ENCODE results near the gene KPNA1. TPM values are rescaled to one million over a fixed set of nuclear protein-coding genes. Genes with fewer than 3 reads are reported as not detected.

The KPNA1 gene
- polyA plus RNA-seq, 1 of the 3 experiments (the other 2 are of a cell fraction) = 21.6 TPM

DNA sequence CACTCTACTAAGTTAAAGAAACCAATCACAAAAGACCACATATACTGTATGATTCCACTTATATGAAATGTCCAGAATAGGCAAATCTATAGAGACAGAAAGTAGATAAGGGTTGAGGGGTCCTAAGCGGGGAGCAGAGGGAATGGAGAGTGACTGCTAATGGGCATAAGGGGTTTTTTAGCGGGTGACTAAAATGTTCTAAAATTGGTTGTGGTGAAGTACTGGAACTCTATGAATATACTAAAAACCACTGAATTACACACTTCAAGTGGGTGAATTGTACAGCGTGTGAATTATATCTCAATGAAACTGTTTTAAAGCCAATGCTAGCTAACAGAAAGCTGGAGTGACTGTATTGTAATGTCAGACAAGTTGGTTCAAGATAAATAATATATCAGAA, 33.3 kb downstream of the KPNA1 start (continued):
- TF ChIP-seq, protein P1, sequence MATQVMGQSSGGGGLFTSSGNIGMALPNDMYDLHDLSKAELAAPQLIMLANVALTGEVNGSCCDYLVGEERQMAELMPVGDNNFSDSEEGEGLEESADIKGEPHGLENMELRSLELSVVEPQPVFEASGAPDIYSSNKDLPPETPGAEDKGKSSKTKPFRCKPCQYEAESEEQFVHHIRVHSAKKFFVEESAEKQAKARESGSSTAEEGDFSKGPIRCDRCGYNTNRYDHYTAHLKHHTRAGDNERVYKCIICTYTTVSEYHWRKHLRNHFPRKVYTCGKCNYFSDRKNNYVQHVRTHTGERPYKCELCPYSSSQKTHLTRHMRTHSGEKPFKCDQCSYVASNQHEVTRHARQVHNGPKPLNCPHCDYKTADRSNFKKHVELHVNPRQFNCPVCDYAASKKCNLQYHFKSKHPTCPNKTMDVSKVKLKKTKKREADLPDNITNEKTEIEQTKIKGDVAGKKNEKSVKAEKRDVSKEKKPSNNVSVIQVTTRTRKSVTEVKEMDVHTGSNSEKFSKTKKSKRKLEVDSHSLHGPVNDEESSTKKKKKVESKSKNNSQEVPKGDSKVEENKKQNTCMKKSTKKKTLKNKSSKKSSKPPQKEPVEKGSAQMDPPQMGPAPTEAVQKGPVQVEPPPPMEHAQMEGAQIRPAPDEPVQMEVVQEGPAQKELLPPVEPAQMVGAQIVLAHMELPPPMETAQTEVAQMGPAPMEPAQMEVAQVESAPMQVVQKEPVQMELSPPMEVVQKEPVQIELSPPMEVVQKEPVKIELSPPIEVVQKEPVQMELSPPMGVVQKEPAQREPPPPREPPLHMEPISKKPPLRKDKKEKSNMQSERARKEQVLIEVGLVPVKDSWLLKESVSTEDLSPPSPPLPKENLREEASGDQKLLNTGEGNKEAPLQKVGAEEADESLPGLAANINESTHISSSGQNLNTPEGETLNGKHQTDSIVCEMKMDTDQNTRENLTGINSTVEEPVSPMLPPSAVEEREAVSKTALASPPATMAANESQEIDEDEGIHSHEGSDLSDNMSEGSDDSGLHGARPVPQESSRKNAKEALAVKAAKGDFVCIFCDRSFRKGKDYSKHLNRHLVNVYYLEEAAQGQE (IDR thresholded peaks at IDR 0.05; ENCODE audit: low read depth, low read length) = no peak
- no peak for TF ChIP-seq RAD21 (IDR thresholded peaks at IDR 0.05; ENCODE audit: low read length)
- TF ChIP-seq MXI1 (IDR thresholded peaks at IDR 0.05; ENCODE audit: low read depth, low read length) = no peak
- TF ChIP-seq, protein P2, sequence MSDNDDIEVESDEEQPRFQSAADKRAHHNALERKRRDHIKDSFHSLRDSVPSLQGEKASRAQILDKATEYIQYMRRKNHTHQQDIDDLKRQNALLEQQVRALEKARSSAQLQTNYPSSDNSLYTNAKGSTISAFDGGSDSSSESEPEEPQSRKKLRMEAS (IDR thresholded peaks at IDR 0.05; ENCODE audit: low read depth) = no peak
- no peak for TF ChIP-seq TCF12 (IDR thresholded peaks at IDR 0.05)
- TF ChIP-seq NRF1 (IDR thresholded peaks at IDR 0.05; ENCODE audit: low read depth, low read length) = no peak

DNA sequence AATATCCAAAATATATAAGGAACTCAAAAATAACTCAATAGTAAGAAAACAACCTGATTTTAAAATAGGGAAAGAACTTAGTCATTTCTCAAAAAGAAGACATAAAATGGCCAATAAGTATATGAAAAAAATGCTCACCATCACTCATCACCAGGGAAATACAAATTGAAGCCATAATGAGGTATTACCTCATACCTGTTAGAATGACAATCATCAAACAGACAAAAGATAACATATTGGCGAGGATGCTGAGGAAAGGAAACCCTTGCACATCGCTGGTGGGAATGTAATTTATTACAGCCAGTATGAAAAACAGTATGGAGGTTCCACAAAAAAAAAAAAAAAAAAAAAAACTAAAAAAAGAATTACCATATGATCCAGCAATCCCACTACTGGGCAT, 38.2 kb downstream of the KPNA1 start:
- H3K4me3 ChIP-seq (ENCODE audit: low read depth in 2 of 2, low read length in 1 of 2) = no peak overlapping the region
- no peaks in the 10 kb centered on the region for H3F3A ChIP-seq (replicated peaks; ENCODE audit: insufficient read depth)
- ChIA-PET POLR2A (no interaction called here), CTCF (no interaction called here)
- TF ChIP-seq TAF1 (IDR thresholded peaks at IDR 0.05; ENCODE audit: borderline replicate concordance, low read depth, low read length) (no peak), TCF12 (IDR thresholded peaks at IDR 0.05) (no peak), RAD21 (IDR thresholded peaks at IDR 0.05; ENCODE audit: low read length) (no peak), FOSL2 (IDR thresholded peaks at IDR 0.05; ENCODE audit: borderline replicate concordance, low read depth) (no peak), JUND (IDR thresholded peaks at IDR 0.05) (no peak), POLR2AphosphoS5 (IDR thresholded peaks at IDR 0.05; ENCODE audit: low read depth, low read length) (no peak), MXI1 (IDR thresholded peaks at IDR 0.05; ENCODE audit: low read depth, low read length) (no peak), EZH2phosphoT487 (IDR thresholded peaks at IDR 0.05; ENCODE audit: borderline replicate concordance, low read depth) (no peak), TEAD4 (IDR thresholded peaks at IDR 0.05; ENCODE audit: borderline replicate concordance, insufficient read depth) (no peak), NFIC (IDR thresholded peaks at IDR 0.05; ENCODE audit: borderline replicate concordance) (no peak), CHD2 (IDR thresholded peaks at IDR 0.05; ENCODE audit: low read length, partially characterized antibody) (no peak), GABPA (IDR thresholded peaks at IDR 0.05; ENCODE audit: low read depth) (no peak)
- TF ChIP-seq, protein P3, sequence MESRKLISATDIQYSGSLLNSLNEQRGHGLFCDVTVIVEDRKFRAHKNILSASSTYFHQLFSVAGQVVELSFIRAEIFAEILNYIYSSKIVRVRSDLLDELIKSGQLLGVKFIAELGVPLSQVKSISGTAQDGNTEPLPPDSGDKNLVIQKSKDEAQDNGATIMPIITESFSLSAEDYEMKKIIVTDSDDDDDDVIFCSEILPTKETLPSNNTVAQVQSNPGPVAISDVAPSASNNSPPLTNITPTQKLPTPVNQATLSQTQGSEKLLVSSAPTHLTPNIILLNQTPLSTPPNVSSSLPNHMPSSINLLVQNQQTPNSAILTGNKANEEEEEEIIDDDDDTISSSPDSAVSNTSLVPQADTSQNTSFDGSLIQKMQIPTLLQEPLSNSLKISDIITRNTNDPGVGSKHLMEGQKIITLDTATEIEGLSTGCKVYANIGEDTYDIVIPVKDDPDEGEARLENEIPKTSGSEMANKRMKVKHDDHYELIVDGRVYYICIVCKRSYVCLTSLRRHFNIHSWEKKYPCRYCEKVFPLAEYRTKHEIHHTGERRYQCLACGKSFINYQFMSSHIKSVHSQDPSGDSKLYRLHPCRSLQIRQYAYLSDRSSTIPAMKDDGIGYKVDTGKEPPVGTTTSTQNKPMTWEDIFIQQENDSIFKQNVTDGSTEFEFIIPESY (IDR thresholded peaks at IDR 0.05; ENCODE audit: borderline replicate concordance, low read depth) = no peak
- TF ChIP-seq, protein P4, sequence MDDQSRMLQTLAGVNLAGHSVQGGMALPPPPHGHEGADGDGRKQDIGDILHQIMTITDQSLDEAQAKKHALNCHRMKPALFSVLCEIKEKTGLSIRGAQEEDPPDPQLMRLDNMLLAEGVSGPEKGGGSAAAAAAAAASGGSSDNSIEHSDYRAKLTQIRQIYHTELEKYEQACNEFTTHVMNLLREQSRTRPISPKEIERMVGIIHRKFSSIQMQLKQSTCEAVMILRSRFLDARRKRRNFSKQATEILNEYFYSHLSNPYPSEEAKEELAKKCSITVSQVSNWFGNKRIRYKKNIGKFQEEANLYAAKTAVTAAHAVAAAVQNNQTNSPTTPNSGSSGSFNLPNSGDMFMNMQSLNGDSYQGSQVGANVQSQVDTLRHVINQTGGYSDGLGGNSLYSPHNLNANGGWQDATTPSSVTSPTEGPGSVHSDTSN (IDR thresholded peaks at IDR 0.05) = no peak
- TF ChIP-seq, protein P1 (IDR thresholded peaks at IDR 0.05; ENCODE audit: low read depth, low read length) = no peak
- TF ChIP-seq, protein P5, sequence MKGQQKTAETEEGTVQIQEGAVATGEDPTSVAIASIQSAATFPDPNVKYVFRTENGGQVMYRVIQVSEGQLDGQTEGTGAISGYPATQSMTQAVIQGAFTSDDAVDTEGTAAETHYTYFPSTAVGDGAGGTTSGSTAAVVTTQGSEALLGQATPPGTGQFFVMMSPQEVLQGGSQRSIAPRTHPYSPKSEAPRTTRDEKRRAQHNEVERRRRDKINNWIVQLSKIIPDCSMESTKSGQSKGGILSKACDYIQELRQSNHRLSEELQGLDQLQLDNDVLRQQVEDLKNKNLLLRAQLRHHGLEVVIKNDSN (IDR thresholded peaks at IDR 0.05; ENCODE audit: borderline replicate concordance, low read depth) = no peak
- H3K79me2 ChIP-seq (ENCODE audit: insufficient read depth) = peaks cover 100% of the 10 kb centered on the region
- no peaks in the 10 kb centered on the region for H3K9me2 ChIP-seq
- H3K4me1 ChIP-seq (ENCODE audit: control insufficient read depth in 1 of 2, insufficient read depth in 2 of 2, low read depth in 1 of 2, low read length in 1 of 2) = no peaks in the 10 kb centered on the region; a peak in 1 of 4 replicates
- no peaks in the 10 kb centered on the region for H3K27me3 ChIP-seq (ENCODE audit: insufficient read depth)
- no peak overlapping the region for H3K27ac ChIP-seq (ENCODE audit: low read depth in 2 of 2, low read length in 1 of 2)
- H4K20me1 ChIP-seq (ENCODE audit: insufficient read depth) = peaks cover 81% of the 10 kb centered on the region
- WGBS (ENCODE audit: low lambda C conversion rate) = 94% methylated on average over 2 of the region's 2 CpGs
- H3K9ac ChIP-seq = no peak overlapping the region
- peaks cover 0 to 7% of the 10 kb centered on the region in 2 experiments for H3K36me3 ChIP-seq (replicated peaks in 1 of 2; ENCODE audit: control insufficient read depth in 1 of 2, insufficient read depth in 2 of 2, low read length in 1 of 2)
- no peaks in the 10 kb centered on the region for H3K9me3 ChIP-seq
- no peak for DNase-seq
- H3K4me2 ChIP-seq = no peak overlapping the region
- no peak overlapping the region for H2AFZ ChIP-seq (ENCODE audit: low read depth)

Data from SK-N-SH (cell line).